Measurements from ENCODE around the gene MAN2B1.
"Not testable (repeated sequence)": the region's sequence is repeated elsewhere in the genome, so short reads cannot be mapped to it uniquely, and the experiment has no call there.

MAN2B1 gene

DNA sequence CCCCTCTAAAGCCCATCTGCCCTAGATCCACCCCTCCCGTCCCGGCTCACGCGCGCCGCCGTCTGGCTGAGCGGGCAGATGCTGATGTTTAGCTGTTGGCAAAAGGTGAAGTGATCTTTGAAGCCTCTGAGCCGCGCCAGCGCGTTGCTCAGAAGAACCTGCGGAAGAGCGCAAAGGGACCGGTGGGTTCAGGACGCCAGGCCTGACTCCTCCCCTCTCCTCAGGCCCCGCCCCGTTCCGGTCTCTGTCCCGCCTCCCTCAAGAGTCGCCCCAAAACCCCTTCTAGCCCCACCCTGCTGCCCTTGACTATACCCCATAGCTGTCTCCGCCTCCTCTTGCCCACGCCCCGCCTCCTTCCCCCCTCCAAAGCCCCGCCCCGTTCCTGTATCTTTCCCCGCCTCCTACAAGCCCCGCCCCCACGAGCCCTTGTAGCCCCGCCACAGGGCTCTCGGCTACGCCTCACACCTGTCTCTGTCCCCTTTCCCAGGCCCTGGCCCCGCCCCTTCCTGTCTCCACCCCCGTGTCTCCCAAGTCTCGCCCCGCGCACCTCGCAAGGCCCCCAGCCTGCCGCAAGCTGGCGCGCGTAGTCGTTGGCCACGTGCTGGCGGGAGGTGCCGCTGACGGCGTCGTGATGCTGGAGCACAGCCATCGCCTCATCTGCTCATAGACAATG lies 9.5 kb downstream of the MAN2B1 start:
- DNase-seq: no peak

DNA sequence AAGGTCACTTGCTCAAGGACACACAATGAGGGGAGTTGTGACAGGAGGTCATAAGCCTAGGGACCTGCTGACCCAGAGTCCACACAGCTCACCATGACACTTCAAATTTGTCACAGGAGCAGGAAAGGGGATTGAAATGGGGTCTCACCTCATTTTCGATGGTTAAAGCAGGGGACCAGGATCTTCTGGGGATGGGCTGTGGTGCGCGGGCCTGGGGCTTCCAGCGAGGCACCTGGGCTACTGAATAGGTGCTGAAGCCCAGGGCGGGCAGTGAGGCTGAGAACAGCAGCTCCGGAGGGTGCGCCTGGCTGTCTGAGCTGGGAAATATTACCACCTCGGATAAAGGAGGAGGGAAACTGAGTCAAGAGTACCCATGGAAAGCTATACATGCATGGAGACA lies 11.0 kb downstream of the MAN2B1 start:
- no peak for DNase-seq

DNA sequence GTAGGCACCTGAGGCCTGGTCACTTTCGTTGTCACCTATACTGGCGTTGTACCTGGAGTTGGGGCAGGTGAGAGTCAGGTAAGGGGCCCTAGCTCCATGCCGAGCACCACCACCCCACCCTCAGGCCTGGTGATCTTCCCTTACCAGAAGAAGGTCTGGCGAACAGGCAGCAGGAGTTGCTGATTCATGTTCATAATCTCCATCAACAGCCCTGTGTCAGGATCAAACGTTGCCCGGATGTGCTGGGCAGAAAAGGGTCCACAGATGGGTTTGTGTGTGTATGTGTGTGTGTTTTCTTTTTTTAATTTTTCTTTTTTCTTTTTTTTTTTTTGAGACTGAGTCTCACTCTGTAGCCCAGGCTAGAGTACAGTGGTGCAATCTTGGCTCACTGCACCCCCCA lies 14.3 kb downstream of the MAN2B1 start:
- no peak for DNase-seq

DNA sequence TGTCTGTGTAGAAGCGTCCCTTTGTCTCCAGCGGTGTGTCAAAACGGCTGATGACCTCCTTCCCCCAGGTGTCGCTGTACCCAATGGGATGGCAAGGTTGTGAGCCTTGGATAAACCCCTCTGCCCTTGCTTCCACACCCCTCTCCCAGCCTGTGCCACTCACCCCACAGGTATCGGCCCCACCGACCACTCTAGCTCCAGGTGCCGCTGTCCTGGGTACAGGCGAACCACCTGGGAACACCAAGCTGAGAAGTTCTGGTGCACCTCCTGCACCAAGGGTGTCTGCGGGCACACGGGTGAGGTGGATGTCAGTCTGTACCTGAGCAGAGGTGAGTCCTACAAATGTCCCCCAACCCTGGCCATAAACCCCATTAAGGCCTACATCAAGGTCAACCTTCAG lies 16.6 kb downstream of the MAN2B1 start:
- no peak for DNase-seq

DNA sequence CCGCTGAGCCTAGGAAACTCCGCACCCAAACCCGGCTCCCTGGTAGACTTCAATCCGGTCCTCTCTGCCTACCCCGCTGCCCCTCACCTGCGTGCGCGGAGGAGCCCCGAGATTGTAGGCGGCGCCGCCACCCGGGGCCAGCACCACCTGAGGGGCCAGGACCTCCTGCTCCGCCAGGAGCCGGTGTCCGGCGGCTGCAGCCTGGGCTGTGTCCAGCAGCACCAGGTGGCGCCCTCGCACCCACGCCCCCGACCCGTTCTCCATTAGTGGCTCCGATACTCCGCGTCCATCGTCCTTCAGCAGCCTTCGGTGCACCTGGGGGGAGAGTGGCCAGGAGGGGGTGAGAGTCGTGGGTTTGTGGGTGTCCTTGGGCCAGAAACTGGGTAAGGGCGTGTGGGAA lies 18.5 kb downstream of the MAN2B1 start:
- no peak for DNase-seq

DNA sequence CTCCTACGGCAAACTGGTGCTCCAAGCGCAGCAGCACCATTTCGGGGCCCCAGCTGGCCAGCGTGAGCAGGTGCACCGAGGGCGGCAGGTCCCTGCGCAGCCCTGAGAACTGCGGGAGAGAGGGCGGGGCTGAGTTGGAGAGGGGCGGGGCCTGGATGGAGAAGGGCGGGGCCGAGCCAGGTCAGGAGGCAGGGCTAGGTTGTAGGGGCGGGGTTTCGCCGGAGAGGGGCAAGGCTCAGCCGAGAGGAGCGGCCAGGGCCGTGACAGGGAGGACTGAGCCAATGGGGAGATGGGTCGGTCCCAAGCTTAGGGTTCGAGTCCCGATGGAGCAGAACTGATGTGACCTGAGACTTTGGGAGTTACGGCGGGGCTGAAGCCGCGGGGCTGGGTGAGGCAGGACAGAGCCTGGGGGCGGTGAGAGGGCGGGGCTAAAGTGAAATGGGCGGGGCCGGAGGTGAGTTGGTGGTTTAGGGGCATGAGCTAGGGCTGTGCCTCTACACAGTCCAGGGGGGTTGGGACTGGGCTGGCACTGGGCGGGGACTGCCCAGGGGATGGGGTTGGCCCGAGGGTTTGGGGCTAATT lies 19.0 kb downstream of the MAN2B1 start:
- peak; percentile 39 for DNase-seq

DNA sequence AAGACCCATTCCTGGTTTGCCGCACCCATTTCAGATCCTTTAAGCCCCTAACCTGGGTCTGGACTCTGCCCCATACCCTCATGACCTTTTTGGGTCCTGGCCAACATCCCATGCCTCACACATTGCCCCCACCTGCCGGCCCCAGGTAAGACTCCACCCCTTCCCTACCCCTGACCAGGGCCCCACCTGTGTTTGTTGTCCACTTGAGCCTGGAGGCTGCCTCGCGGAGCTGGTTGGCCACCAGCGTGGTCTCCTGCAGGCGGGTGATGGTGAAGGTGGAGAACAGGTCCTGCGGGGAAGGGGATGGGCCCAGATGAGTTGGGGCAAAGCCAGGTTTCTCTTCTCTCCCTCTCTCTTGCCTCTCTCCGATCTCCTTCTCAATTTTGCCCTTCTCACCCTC lies 19.5 kb downstream of the MAN2B1 start:
- no peak for DNase-seq

DNA sequence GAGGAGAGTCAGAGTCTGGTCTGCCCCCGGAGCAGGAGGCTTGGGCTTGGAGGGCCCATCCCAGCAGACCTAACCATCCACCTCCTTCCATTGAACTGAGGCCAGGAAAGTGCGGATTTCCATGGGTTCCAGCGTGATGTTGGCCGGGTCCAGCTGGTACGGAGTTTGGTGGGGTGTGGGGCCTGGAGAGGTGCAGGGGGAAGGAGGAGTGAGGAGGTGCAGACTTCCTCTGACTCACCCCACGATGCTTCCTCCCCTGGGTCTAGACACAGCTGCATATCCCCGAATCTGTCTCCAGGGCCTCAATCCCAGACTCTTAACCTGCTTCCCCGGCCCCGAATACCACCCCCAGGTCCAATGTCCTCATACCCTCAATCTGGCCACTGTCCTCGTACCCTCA lies 20.0 kb downstream of the MAN2B1 start:
- no peak for DNase-seq

DNA sequence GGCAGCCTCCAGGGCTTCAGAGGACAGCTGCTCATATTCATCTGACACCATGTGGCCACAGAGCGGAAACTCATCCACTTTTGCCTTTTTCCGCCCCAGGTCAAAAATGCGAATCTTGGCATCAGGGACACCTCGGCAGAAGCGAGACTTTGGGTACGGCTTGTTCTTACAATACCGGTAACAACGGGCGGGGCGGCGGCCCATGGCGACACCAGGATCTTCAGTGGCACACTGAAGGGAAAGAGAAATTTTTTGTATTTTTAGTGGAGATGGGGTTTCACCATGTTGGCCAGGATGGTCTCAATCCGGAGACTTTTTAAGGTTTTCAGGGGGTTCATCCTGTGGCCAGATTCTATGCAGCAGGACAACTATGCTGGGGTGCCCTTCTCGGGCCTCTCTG lies 22.8 kb downstream of the MAN2B1 start:
- not testable (repeated sequence) for DNase-seq

DNA sequence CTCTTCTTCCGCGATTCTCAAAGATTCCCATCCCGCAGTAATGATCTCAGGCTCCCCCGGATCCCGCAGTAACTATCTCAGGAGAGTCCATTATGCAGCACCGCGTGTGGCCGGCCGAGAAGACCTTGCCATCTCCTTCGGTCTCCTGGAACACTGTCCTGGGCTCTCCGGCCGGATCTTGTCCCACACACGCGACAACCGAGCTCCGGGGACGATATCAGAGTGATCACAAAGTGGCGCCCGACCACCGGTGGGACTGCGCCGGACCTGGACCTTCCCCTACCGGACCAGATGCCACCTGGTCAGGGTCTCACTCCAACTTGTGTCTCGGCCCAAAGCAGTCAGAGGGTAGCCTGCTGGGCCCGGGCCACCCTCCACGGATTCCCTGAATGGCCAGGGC lies 24.0 kb downstream of the MAN2B1 start:
- no peak for DNase-seq

DNA sequence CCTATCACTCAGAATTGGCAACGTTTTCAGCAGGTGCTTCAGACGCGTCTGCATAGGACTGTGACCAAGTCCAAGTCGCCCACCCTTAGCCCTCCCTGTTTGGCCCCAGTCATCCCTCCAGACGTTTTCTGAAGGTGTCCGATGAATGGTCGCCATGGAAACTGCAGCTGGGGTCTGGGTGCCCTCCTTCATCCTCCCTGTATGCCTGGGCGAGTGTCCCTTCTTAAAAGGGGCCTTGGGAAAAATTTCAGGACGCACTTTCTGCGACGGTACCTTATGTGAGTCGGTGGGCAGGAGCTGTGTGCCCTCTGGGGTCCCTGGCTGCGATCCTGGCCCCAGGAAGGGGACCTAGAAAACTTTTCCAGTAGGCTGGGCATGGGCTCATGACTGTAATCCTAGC lies 25.1 kb downstream of the MAN2B1 start:
- no peak for DNase-seq

DNA sequence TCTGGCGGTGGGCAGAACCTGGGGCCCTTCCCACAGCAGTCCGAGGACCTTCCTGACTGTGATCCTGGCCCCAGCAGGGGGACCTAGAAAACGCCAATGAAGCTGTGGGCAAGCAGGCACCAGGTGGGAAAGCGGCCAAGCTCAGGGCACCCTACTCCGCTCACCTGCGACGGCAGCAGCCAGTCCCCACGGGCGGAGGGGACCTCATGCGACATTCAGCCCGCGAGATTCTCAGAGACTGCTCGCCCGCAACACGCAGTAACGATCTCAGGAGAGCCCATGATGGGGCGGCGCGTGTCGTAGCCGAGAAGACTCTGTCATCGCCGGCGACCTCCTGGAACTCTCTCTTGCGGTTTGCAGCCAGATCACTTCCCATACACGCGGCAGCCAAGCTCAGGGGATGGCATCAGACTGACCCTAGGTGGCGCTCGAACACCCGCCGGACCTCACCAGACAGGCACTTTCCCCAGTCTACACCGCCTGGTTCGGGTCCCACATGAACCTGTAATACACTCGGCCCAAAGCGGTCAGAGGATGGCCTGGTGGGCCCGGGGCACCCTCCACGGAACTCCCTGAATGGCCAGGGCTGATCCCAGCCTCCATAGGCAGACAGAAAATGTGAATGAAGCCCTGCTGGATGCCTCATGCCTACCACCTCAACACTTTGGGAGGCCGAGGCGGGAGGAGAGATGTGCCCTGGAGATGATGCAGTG lies 26.5 kb downstream of the MAN2B1 start:
- peak; percentile 88 for DNase-seq

DNA sequence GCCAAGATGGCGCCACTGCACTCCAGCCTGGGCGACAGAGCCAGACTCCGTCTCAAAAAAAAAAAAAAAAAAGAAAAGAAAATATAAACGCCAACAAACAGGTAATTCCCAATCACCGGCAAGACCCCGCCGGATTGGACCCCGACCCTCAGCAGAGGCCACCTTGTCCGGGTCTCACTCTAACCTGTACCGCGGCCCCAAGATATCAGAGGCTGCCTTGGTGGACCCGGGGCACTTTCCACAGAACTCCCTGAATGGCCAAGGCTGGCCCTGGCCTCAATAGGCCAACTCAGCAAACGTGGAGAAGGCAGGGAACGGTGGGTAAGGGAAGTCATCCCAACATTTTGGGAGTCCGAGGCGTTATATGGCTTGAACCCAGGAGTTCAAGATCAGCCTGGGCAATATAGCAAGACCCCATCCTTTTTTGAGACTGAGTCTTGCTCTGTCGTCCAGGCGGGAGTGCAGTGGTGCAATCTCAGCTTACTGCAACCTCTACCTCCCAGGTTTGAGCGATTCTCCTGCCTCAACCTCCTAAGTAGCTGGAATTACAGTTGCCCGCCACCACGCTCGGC lies 27.8 kb downstream of the MAN2B1 start:
- no peak for DNase-seq

DNA sequence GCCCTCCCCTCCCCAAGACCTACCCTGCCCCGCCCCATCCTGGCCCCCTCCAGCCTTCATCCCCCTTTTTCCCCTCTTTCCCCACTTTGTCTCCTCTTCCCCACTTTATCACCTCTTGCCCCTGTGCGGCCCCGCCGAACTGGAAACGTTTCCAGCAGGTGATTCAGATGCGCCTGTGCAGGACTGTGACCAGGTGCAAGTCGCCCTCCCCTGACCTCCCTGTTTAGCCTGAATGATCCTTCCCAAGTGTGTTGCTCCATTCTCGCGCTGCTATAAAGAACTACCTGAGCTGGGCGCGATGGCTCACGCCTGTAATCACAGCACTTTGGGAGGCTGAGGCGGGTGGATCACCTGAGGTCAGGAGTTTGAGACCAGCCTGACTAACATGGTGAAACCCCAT lies 29.9 kb downstream of the MAN2B1 start:
- no peak for DNase-seq

DNA sequence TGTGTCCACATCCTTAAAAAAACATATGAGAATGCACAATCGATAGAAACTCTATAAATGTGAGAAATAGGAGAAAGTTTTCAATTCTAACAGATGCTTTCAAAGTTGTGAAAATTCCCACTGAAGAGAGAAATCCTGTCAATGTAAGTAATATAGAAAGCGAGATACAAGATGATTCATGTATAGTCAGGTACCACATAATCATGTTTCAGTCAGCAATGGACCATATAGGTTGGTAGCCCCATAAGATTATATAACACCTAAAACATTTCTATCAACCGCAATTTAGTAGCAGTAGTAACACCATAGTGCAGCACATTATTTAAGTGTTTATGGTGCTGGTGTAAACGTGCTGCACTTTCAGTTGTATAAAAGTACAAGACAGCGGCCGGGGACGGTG lies 37.3 kb downstream of the MAN2B1 start:
- no peak for DNase-seq

DNA sequence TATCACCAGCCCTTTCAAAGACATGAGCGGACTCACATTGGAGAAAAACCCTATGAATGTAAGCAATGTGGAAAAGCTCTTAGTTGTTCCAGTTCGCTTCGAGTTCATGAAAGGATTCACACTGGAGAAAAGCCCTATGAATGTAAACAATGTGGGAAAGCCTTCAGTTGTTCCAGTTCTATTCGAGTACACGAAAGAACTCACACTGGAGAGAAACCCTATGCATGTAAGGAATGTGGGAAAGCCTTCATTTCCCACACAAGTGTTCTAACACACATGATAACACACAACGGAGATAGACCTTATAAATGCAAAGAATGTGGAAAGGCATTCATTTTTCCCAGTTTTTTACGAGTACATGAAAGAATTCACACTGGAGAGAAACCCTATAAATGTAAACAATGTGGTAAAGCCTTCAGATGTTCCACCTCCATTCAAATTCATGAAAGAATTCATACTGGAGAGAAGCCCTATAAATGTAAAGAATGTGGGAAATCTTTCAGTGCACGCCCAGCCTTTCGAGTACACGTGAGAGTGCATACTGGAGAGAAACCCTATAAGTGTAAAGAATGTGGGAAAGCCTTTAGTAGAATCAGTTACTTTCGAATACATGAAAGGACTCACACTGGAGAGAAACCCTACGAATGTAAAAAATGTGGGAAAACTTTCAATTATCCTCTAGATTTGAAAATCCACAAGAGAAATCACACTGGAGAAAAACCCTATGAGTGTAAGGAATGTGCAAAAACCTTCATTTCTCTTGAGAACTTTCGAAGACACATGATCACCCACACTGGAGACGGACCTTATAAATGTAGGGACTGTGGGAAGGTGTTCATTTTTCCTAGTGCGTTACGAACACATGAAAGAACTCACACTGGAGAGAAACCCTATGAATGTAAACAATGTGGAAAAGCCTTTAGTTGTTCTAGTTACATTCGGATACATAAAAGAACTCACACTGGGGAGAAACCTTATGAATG lies 38.2 kb downstream of the MAN2B1 start:
- no peak for DNase-seq

DNA sequence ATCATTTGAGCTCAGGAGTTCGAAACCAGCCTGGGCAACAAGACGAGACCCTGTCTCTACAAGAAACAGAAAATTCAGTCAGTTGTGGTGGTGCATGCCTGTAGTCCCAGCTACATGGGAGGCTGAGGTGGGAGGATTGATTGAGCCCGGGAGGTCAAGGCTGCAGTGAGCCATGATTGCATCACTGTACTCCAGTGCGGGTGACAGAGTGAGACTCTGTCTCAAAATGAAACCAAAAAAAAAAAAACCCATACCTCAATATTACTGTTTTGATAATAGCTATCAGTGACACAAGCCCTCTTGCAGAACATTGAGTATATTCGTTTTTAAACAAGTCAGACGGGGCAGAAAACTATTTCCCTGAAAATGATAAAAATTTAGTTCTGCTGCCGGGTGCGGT lies 39.6 kb downstream of the MAN2B1 start:
- no peak for DNase-seq

DNA sequence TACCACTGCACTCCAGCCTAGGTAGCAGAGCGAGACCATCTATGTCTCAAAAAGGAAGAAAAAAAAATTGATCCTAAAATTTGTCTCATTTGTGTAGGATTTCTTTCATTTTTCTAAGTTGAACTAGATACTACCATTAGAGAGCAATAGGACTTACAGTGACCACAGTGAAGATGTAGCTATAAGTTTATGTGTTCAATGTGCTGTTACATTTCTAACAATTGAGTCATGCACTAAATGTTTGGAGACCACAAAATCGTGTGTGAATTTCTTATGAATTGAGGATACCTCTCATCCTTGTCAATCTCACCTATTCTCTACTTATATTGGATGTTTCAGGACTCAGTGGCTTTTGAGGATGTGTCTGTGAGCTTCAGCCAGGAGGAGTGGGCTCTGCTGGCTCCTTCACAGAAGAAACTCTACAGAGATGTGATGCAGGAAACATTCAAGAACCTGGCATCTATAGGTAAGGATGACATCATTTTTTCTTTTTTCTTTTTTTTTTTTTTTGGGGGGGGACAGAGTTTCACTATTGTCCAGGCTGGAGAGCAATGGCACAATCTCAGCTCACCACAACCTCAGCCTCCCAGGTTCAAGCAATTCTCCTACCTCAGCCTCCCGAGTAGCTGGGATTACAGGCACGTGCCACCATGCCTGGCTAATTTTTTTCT lies 43.0 kb downstream of the MAN2B1 start:
- no peak for DNase-seq

DNA sequence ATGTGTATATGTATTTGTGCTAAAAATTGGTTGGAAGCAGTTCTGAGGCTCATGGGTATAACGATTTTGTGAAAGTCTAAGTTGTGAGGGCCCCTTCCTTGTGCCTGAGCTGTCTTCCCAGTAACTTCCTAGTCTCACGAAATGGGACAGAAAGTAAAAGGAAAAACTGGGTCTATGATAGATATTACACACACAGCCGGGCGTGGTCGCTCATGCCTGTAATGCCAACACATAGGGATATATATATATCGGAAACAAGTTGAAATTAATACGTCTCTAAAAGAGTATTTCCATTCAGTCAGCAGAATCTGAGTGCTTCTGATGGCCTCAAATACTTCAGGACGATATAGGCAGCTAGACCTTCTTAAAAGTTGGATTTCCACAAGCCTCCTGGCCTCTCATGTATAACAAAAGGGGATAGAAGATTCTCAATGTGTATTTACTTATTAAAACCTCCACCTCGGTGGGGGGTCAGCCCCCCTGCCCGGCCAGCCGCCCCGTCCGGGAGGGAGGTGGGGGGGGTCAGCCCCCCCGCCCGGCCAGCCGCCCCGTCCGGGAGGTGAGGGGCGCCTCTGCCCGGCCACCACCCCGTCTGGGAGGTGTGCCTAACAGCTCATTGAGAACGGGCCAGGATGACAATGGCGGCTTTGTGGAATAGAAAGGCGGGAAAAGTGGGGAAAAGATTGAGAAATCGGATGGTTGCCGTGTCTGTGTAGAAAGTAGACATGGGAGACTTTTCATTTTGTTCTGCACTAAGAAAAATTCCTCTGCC lies 45.1 kb downstream of the MAN2B1 start:
- DNase-seq: not testable (repeated sequence)

DNA sequence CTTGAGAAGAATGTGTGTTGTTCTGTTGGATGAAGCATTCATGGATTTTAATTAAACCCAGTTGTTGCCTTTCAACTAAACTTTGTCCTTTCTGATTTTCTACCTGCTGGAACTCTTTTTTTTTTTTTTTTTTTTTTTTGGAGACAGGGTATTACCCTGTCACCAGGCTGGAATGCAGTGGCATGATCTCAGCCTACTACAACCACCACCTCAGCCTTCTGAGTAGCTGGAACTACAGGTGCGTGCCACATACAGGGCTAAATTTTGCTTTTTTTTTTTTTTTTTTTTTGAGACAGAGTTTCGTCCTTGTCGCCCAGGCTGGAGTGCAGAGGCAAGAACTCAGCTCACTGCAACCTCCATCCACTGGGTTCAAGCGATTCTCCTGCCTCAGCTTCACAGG lies 48.9 kb downstream of the MAN2B1 start:
- DNase-seq: no peak

DNA sequence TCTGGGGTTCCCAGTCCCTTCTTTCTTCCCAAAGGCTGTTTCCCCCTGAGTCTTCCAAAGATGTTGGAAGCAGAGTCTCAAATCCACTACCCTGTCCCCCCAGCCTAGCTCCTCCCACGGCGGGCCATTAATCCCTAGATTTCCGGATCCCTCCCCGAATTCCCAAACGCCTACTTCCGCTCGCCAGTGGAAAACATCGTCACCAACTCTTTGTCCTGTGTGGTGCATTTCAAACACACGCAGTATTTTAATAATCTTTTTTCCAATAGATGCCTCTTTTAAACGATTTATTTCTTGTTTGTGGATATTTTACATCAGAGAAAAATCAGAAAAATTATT lies 55.2 kb downstream of the MAN2B1 start:
- DNase-seq: peak; percentile 17
